CD4-positive, alpha-beta T cell treated with Interleukin-6 at 100 ng/mL for 8 hours (primary cell): ENCODE measurements around the gene SIM1.

ENCODE experiments used
- DNase-seq: peaks from one replicate; pipeline ENCODE4 v3.0.0-alpha.2; 2020; ENCODE audit warnings: mixed read lengths, low spot score

Gene SIM1

GRCh38 chr6:100456908-100457235, 7.8 kb downstream of the SIM1 start:
- DNase-seq = no peak

- DNase-seq = no peak
Observed at GRCh38 chr6:100456141-100456907, 8.4 kb downstream of the SIM1 start.

GRCh38 chr6:100455230-100456124, 9.2 kb downstream of the SIM1 start:
- DNase-seq = no peak

GRCh38 chr6:100454551-100455229, 10.0 kb downstream of the SIM1 start:
- no peak for DNase-seq

- no peak for DNase-seq
Observed at GRCh38 chr6:100453701-100454521, 10.8 kb downstream of the SIM1 start.

- DNase-seq = no peak
Observed at GRCh38 chr6:100452998-100453397, 11.7 kb downstream of the SIM1 start.

- DNase-seq = no peak
Observed at GRCh38 chr6:100451577-100451976, 13.1 kb downstream of the SIM1 start.

GRCh38 chr6:100449239-100449691, 15.5 kb downstream of the SIM1 start:
- DNase-seq = no peak

- no peak for DNase-seq
Observed at GRCh38 chr6:100447900-100448748, 16.6 kb downstream of the SIM1 start.

GRCh38 chr6:100447081-100447899, 17.4 kb downstream of the SIM1 start:
- no peak for DNase-seq

- DNase-seq = no peak
Observed at GRCh38 chr6:100446115-100447080, 18.3 kb downstream of the SIM1 start.

GRCh38 chr6:100445512-100445911, 19.2 kb downstream of the SIM1 start:
- DNase-seq = no peak

GRCh38 chr6:100440935-100441334, 23.8 kb downstream of the SIM1 start:
- no peak for DNase-seq

- DNase-seq = no peak
Observed at GRCh38 chr6:100435299-100435698, 29.4 kb downstream of the SIM1 start.

- DNase-seq = no peak
Observed at GRCh38 chr6:100433726-100434435, 30.8 kb downstream of the SIM1 start.

GRCh38 chr6:100432136-100432535, 32.6 kb downstream of the SIM1 start:
- no peak for DNase-seq

- no peak for DNase-seq
Observed at GRCh38 chr6:100430962-100431361, 33.8 kb downstream of the SIM1 start.

- DNase-seq = no peak
Observed at GRCh38 chr6:100427452-100427851, 37.3 kb downstream of the SIM1 start.
